Hematopoietic multipotent progenitor cell treated with erythropoietin and hydrocortisone succinate and interleukin-3 and kit ligand, for 15 days (in vitro differentiated cells): ENCODE data around the gene MT1HL1.

Experiments used
- DNase-seq: peaks from one replicate; pipeline ENCODE4 v3.0.0-alpha.2; 2015; ENCODE audit warnings: low spot score

Gene MT1HL1

DNA sequence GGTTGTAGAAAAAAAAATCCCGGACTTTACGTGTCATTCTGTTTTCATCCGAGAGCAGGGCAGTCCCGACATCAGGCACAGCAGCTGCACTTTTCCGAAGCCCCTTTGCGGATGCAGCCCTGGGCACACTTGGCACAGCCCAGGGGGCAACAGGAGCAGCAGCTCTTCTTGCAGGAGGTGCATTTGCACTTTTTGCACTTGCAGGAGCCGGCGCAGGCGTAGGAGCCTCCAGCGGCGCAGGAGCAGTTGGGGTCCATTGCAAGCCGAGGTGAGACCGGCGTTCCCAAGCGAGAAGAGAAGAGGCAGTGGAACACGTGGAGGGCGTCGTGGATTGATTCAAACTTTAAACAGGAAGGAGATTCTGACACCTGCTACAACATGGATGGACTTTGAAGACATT is at the start of gene MT1HL1:
MT1HL1 (minus strand) TSS at position 326 of the 400 bp plus-strand sequence; CDS start at position 257, 69 bp downstream.
- DNase-seq: no peak

DNA sequence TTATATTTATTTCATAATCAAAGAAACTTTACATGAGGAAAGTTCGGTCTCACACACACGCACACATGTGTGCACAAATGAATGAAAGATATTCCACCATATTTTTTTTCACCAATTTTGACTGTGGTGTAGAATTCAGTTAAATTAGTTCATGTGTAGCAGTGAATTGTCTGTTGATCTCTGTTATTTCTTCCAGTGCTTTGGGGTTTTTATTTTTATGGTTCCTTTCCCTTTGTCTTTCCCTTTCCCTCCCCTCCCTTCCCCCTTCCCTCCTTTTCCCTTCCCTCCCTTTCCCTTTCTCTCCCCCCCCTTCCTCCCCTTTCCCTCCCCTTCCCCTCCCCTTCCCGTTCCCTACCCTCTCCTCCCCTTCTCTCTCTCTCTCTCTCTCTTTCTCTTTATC is 46.7 kb upstream of the MT1HL1 start:
- DNase-seq: no peak

DNA sequence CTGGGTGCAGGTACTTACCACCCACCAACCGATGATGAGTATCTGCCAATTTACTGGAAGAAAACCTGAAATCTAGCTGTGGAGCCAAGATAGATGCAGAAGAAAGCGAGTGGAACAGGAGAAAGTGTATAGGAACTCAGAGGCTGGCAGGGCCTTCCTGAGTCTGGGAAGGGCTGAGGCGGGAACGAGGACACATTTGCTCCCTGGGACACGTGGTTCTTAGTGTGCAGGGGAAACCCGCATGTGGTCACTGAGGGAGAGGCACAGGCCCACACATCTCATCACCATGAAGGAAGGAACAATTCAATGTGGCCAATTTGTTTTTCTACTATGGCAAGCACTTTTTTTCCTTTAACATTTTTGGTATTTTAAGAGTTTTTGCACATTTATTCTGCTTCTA is 45.9 kb upstream of the MT1HL1 start:
- DNase-seq: no peak

DNA sequence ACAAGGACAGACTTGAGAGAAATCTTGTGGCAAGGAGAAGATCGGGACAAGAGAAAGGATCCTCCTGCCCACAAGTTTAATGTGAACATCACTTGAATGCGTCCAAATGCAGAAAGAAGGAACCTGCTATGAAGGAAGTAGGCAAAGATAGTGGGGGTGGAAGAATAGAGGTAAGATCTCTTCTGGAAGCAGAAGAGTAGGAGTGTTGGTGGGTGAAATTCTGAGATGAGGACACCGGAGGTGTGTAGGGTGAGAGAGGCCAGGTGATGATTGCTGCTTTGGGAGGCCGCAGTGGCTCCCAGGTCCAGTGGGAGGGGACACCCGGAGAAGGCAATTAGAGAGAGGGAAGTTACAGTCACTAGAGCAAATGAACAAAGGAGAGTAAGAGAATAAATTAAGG is 44.6 kb upstream of the MT1HL1 start:
- DNase-seq: no peak

DNA sequence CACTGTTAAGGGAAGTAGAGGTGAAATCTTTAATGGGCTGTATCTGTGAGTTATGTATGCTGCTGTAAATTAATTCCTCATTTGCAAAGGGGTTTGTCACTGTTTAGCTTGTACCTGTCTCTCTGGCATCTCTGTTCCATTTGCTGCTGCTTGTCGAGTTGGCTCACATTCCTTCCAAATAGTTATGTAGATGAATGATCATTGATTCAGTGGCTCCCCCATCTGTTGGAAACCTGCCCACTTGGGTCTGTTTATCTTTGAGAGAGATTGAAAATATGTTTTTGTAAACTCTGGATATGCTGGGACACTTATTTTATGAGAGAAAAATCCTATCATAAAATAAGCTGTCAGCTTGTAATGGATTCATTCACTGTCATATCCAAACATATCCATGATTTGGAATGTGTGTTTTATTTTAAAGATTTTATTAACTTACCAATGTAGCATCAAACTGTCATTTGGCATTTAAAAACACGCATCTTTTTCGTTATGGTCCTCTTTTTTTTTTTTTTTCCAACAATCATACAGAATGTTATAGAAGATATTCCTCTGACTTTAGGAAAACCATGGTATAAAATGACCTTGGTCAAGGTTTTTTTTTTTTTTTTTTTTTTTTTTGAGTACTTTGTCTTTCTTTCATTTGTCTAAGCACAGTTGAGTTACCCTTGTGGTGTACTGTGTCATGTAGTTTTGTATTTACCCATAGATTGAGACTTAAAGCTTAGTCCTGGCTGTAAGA is 41.2 kb upstream of the MT1HL1 start:
- DNase-seq: no peak

DNA sequence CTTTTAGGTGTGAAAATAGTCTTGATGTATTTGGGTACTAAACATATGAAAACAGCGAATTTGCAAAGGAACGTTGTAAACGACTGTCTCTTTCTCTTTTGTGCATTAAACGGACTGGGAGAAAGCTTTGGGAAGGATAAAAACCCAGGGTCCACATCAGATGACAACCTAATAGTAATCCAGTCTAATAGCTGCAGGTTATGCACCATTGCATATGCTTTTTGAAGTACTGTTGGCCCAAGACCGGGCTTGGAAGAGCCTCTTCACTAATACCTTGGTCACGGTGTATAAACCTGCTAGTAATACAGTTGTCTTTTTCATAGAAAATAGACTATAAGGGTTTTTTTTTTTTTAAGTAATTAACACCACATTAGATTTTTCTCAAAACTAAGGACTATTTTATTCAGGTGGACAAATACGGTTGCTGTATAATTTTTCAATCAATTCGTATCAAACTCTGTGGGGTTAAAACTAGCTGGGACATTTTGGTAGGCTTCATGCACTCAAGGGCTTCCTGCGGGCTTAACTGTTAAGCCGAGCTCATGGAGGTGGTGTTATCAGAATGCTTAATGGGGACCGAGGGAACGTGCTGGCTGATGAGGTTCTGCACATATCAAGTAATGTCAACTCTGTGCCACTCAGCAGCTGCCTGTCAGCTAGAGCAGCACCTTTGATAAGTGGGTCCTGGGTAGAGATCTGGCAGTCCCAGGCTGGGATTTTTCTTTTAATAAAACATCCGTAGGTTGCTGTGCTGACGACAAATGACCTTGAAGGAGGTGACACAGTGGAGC is 39.8 kb upstream of the MT1HL1 start:
- no peak for DNase-seq

DNA sequence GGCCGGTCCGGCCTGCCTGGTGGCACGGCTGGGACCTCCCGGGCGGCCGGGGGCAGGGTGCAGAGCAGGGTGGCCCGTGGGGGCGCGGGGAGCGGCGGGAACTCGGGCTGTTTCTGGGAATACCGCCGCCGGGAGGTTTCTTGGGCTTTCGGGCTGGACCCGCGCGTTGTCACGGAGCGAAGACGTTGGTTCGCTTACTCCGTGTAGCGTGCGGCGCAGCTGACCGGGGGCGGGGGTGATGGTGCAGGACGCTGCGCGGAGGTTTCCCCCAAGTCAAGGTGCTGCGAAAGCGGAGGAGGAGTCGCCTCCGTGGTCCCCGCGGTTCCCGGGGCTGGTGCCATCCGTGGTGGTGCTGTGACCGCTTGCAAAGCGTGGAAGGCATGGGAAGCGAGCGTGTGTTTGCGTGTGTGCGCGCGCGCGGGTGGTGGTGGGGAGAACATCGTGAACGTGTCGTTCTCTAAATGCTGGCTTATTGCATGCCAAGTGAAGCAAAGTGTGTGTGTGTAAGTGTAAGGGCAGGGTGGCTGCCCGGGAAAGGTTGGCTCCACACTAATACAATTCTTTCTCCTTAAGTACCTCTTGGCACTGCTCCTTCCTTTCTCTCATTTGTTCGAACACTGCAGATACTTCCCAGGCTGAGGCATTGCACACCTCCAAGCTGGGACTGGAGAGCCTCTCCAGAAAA is 38.8 kb upstream of the MT1HL1 start:
- DNase-seq: no peak

DNA sequence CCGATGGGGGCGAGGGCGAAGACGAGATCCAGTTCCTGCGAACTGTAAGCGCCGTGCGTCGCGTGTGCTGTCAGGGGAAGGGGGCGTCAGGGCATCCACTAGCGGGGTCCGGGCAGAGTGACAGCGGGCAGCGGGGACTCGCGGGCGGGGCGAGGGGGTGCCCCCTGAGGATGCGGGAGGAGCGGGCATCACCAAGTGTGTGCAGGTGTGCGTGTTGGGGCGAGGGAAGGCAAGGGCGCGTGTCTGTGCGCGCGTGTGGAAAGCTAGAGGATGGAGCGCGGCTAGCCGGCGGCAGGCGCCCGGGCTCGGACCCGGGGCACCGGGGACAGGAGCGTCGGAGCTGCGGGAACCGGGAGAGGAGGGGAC is 38.3 kb upstream of the MT1HL1 start:
- DNase-seq: no peak

DNA sequence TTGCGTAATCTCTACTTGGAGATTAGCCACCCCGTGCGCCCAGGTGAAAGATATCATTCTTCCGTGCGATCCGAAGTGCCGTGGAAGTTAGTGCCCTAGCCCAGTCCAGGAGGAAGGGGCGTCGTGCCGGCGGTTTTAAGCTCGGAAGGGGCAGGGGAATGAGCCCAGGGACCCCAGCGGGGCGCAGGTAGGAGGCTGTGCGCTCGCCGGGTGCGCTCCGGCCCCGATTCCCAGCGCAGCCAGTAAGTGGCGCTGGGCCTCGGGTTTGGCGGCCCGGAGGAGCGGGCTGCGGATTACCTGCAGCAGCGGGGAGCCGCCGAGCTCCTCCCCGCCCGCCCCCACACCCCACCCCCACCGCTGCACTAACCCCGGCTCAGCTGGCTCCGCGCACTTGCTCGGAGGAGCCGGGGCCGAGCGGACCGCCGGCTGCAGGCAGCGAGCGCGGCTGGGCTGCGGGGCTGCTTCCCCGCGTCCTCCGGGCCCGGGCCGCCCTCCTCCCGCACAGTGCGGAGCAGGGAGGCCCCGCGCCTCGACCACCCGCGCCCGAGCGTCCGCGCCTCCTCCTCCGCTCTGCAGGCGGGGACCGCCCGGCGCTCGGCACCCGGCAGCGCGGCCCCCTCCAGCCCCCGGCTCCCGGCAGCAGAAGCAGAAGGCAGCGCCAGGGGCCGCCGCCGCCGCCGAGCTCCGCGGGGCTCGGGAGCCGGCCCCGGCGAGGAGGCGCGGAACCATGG is 37.7 kb upstream of the MT1HL1 start, which contains the start of gene RYR2:
RYR2 (plus strand) TSS at position 390 of the 731 bp plus-strand sequence; CDS start at position 728, 338 bp downstream.
- no peak for DNase-seq

DNA sequence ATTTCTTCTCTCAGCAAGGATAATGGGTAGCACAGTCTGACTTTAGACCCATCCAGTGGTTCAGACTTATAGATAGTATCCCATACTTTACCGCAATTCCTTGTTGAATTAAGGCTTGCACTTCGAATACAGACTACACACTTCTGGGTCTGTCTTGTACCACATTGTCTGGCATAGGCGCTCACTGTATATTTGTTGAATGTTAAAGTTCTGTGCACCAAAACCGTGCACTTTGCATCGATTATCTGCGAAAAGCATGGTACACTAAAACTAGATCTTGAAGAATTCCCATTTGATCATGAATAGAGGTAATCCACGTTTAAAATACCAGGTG is 37.2 kb upstream of the MT1HL1 start:
- no peak for DNase-seq

DNA sequence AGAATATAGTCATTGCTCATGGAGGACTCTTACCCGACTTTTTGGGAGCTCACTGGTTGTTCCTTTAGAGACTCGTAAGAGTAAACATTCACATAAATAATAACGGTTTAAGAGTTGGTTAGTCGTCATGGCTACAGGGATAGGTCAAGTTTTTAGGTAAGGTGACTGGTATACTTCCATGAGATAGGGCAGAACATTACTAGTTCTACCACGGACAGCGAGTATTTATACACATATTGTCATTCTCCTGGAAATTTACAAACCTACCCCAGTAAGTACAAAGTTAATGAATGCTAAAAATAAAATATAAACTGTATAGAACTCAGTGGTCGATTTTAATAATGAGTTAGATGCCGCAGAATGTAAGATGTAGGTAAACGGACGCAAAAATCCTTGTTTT is 36.6 kb upstream of the MT1HL1 start:
- no peak for DNase-seq

DNA sequence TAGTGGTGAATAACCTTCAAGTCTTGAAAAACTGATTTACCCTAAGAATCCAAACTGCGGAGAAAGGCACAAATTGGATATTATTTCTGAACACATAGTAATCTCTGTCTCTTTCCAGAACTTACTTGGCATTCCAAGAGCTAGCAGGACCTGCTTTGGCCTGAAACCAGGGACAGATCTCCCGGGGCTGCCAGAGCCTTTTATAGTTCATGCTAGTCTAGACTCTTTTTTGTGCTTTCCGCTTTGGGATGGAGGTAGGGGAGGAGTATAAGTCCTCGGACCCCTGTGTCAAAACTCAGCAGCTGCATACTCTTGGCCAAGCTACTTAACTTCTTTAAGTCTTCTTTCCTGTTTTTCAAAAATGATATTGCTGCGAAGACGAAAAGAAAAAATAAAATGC is 34.0 kb upstream of the MT1HL1 start:
- DNase-seq: no peak

DNA sequence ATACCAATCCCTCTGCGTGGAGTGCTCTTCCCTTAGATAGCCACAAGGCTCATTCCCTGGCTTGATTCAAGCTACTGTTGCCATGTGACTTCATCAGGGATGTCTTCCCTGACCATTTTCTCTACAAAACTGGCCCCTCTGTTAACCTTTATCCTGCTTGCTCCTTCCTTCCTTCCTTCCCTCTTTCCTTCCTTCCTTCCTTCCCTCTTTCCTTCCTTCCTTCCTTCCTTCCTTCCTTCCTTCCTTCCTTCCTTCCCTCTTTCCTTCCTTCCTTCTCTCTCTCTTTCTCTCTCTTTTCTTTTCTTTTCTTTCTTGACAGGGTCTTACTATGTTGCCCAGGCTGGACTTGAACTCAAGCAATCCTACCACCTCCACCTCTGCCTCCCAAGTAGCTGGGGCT is 31.5 kb upstream of the MT1HL1 start:
- DNase-seq: no peak

DNA sequence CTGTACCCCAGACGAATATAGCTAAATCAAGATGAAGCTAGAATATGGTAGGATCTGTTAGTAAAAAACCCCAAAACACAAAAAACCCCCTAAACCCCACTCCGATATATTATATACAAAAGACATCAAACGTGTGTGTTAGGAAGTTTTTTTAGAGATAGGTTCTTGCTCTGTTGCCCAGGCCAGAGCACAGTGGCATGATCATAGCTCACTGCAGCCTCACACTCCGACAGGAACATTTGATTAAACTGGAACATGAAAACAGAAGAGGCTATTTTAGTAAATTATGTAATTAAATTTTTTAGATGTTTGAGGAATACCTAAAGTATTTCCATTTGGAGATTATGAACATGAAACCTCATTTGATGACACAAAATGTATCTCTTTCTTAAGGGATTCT is 29.6 kb upstream of the MT1HL1 start:
- DNase-seq: no peak

DNA sequence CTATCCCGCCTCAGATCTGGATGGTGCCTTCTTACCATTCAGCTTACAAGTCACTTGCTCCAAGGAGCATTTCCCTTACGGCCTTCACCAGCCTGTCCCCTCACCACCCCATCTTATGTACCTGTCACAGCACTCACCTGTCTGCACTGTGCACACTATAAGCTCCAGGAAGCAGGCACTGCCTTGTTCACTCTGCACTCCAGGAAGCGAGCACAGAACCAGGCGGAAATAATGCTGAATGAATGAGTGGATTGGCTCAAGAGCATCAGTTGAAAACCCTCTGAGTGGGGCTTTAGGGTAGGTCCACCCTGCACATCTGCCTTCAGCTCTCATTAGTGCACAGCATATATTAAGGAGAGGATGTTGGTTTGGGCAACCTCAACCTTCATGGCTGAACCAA is 28.8 kb upstream of the MT1HL1 start:
- no peak for DNase-seq

DNA sequence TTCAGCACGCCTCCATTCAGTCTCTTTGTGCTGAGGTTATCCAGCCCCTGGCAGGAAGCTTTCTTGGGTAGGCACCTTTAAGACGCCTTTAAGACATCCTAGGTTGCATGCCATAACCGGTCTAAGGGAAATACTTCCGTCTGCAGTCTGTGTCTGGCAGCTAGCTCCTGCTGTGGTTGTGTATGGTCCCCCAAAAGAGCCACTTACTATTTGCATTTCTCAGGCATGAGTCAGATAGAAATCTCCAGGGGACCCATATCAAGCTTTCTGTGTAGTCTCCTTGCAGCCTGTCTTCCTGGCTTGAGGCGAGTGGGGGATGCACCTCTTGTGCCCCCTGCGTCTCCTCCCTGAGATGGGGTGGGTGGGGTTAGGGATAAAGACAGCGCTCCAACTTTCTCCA is 27.8 kb upstream of the MT1HL1 start:
- DNase-seq: no peak

DNA sequence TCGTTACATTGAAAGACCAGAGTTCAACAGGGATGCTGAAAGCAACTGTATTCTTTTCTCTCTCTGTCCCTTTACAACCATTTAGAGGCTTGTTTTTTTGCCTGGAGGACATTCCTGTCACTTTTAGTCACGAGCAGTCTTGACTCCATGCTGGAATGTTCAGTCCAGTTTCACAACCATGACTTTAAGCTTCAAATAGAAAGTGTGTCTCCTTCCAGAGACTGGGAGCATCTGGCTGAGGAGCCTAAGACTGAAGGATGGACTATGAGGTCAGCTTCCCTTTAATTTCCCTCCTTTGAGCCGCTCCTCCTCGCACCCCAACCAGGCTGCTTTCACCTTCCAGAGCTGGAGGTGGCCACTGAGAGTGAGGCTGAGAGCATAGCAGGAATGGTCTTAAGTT is 27.2 kb upstream of the MT1HL1 start:
- DNase-seq: no peak

DNA sequence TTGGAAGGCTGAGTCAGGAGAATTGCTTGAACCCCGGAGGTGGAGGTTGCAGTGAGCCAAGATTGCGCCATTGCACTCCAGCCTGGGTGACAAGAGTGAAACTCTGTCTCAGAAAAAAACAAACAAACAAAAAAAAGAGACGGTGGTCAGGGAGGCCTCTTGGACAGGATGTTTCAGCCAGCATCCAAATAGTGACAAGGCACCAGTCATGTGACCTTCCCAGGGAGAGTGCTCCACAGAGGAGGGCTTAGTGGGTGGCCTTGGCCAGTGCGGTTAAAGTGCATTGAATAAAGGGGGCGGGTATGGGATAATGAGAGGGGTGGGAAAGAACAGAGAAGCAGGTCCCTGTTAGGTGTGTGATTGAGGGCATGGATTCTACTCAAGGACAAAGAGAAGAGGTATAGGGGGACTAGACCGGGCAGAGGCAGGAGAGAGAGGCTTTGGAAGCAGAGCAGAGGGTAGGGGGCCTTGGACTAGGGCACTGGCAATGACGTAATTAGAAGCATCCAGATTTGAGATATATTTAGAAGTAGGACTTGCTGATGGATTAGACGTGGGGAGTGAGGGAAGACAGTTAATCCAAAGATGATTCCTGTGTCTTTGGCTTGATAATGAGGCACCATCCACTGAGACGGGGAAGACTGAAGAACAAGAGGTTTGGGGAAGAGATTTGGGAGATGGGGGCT is 25.8 kb upstream of the MT1HL1 start:
- no peak for DNase-seq

DNA sequence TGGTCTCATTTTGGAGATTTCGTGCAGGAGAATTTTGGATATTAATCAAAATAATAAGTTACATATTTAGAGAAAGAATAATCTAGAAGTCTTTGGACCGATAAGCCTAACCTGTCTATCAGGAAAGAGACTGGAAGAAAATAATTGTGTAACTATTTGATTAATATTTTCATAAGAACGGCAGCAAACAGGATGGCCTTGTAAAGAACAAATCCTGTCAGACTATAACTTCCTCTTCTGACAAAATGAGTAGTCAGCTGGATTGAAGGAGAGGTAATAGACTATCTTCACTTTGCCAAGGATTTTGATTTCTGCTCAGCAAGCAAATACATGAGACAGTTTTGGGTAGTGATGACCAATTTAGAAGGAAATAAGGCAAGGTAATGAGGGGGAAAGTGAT is 25.0 kb upstream of the MT1HL1 start:
- no peak for DNase-seq

DNA sequence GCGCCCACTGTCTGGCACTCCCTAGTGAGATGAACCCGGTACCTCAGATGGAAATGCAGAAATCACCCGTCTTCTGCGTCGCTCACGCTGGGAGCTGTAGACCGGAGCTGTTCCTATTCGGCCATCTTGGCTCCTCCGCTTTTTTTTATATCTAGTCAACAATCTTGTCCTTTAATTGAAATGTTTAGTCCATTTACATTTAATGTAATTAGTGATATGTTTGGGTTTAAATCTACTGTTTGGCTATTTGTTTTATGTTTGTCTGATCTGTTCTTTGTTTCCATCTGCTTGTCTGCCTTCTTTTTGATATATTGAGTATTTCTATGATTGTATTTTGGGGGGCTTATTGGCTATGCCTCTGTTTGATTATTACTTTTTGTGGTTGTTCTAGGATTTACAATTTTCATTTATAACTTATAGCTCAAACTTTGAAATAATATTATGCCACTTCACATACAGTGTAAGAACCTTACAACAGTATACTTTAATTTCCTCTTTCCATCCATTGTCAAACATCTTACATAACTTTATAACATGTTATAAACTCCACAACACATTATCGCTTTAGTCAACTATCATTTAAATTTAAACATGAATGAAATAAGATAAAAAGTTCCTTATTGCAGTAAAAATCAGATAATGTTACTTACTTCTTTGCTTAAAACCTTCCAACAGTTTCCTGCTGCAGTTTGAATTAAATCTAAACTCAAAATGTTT is 21.3 kb upstream of the MT1HL1 start:
- no peak for DNase-seq

DNA sequence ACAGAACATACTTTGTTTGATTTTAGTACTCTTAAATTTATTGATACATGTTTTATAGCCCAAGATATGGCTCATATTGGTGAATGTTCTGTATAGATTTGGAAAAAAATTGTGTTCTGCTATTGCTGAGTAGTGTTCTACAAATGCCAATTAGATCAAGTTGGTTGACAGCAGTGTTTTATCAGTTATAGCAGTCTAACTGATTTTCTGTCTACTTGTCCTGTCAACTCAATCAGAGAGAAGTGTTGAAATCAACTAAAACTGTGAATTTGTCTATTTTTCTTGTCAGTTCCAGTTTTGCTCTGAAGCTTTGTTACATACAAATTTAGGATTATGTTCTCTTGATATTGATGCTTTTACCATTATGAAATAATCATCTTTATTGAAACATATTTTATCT is 14.7 kb upstream of the MT1HL1 start:
- DNase-seq: no peak
